Erythroblast (primary cell): ENCODE data around the gene E2F4.

ENCODE experiments used
- GATA1 ChIP-seq: IDR thresholded peaks from 2 replicates; pipeline ENCODE4 v1.6.1; 2011; ENCODE audit warnings: low read depth, mild to moderate bottlenecking, control low read depth, low read length, moderate library complexity
- POLR2A ChIP-seq: IDR thresholded peaks from 2 replicates; pipeline ENCODE4 v1.6.1; 2011; ENCODE audit warnings: mild to moderate bottlenecking, low read length

GRCh38 chr16:67182288-67182687, 9.7 kb upstream of the E2F4 start:
- TF ChIP-seq POLR2A (no peak), GATA1 (no peak)
